ENCODE measurements around the gene PAK1. TPM values are rescaled to one million over a fixed set of nuclear protein-coding genes. Genes with fewer than 3 reads are reported as not detected.

PAK1 gene
- total and polyA plus RNA-seq, 2 of the 8 experiments (the other 6 are each of a cell fraction or from before 2014, with no cell fraction given): 87.7 to 151 TPM

DNA sequence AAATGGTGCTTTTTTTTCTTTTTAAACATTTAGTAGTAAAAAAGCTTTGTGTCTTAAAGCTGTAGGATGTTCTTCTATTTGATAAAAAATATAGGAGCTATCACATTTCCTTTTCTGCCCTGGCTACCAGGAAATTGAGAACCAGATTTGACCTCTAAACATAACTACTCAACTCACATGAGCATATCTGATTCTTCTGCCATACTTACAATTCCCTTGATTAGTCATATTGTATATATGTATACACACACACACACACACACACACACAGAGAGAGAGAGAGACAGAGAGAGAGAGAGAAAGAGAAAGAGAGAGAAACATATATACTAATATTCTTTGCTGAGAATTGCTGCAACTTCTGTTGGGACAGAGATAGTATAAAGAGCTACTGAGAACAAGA, 149.4 kb downstream of the PAK1 start:
- H3K4ac ChIP-seq (replicated peaks; ENCODE audit: insufficient read length, low read depth, low read length): no peak overlapping the region

More for the DNA sequence above, 149.4 kb downstream of the PAK1 start:
- H3K14ac ChIP-seq (ENCODE audit: insufficient read length): no peak overlapping the region
- no peak overlapping the region for H3K9ac ChIP-seq (replicated peaks in 1 of 4; ENCODE audit: extremely low read depth in 1 of 4, low read depth in 3 of 4, low read length in 3 of 4)
- no peaks in the 10 kb centered on the region for H3K9me3 ChIP-seq (ENCODE audit: insufficient read depth in 2 of 2, low read depth in 1 of 2, low read length in 1 of 2)
- no peak overlapping the region for H2AFZ ChIP-seq (ENCODE audit: low read length)
- no peak overlapping the region for H2AK5ac ChIP-seq (ENCODE audit: low read depth, low read length)
- no peak overlapping the region for H3K27ac ChIP-seq (ENCODE audit: low read depth, low read length)
- H2BK15ac ChIP-seq (ENCODE audit: low read length): no peak overlapping the region
- H4K91ac ChIP-seq (replicated peaks; ENCODE audit: insufficient read length, low read length): no peak overlapping the region
- no peak overlapping the region for H4K8ac ChIP-seq (ENCODE audit: extremely low read depth, insufficient read depth, low read length)
- no peak overlapping the region for H2BK120ac ChIP-seq (replicated peaks; ENCODE audit: low read depth, low read length)
- no peaks in the 10 kb centered on the region for H3K79me1 ChIP-seq (ENCODE audit: low read depth, low read length)
- no peak overlapping the region for H4K5ac ChIP-seq (ENCODE audit: insufficient read length, low read depth, low read length)
- H4K20me1 ChIP-seq (replicated peaks in 1 of 2; ENCODE audit: control insufficient read depth in 1 of 2, insufficient read depth in 2 of 2, low read length in 2 of 2): peaks cover 0 to 2% of the 10 kb centered on the region in 2 experiments
- H3K56ac ChIP-seq (replicated peaks; ENCODE audit: insufficient read length, low read depth, low read length): no peak overlapping the region
- no peak overlapping the region for H3K18ac ChIP-seq (ENCODE audit: extremely low read depth, low read length)
- TF ChIP-seq HDAC6 (IDR thresholded peaks at IDR 0.05; ENCODE audit: low read depth, low read length) (no peak), KDM1A (IDR thresholded peaks at IDR 0.05; ENCODE audit: borderline replicate concordance, low read length) (no peak), CBX8 (IDR thresholded peaks at IDR 0.05; ENCODE audit: borderline replicate concordance, low read depth, low read length) (no peak), TBP (IDR thresholded peaks at IDR 0.05; ENCODE audit: low read depth, low read length) (no peak), CBX5 (IDR thresholded peaks at IDR 0.05; ENCODE audit: low read depth, low read length) (no peak), CTBP2 (IDR thresholded peaks at IDR 0.05; ENCODE audit: borderline replicate concordance, insufficient read depth, insufficient read length, low read length) (no peak)
- TF ChIP-seq, protein P1, sequence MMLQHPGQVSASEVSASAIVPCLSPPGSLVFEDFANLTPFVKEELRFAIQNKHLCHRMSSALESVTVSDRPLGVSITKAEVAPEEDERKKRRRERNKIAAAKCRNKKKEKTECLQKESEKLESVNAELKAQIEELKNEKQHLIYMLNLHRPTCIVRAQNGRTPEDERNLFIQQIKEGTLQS (IDR thresholded peaks at IDR 0.05; ENCODE audit: insufficient read depth, low read depth, low read length): no peak
- TF ChIP-seq, protein P2, sequence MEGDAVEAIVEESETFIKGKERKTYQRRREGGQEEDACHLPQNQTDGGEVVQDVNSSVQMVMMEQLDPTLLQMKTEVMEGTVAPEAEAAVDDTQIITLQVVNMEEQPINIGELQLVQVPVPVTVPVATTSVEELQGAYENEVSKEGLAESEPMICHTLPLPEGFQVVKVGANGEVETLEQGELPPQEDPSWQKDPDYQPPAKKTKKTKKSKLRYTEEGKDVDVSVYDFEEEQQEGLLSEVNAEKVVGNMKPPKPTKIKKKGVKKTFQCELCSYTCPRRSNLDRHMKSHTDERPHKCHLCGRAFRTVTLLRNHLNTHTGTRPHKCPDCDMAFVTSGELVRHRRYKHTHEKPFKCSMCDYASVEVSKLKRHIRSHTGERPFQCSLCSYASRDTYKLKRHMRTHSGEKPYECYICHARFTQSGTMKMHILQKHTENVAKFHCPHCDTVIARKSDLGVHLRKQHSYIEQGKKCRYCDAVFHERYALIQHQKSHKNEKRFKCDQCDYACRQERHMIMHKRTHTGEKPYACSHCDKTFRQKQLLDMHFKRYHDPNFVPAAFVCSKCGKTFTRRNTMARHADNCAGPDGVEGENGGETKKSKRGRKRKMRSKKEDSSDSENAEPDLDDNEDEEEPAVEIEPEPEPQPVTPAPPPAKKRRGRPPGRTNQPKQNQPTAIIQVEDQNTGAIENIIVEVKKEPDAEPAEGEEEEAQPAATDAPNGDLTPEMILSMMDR (IDR thresholded peaks at IDR 0.05; ENCODE audit: control extremely low read depth in 1 of 3, insufficient read depth in 1 of 3, low read depth in 1 of 3, low read length in 3 of 3): no peak
- CTCF ChIA-PET (ENCODE audit: partially characterized antibody): interaction anchor here (0.6 to 0.9 kb wide), 5 partner anchors 10 to 277 kb away, joined by 3 to 4 read pairs (median 3); no protein-coding TSS in a partner anchor
- no peaks in the 10 kb centered on the region; a peak in 1 of 4 replicates for H3K79me2 ChIP-seq (ENCODE audit: control insufficient read depth in 1 of 2, insufficient read depth in 2 of 2, low read length in 2 of 2)
- no peaks in the 10 kb centered on the region for H3K23me2 ChIP-seq (ENCODE audit: low read depth, low read length)
- POLR2A ChIA-PET (ENCODE audit: partially characterized antibody): interaction anchor here (0.7 kb wide), 1 partner anchor 25 kb away, joined by 3 read pairs; no protein-coding TSS in a partner anchor
- H3K23ac ChIP-seq (ENCODE audit: insufficient read length): no peak overlapping the region
- H3K4me1 ChIP-seq (replicated peaks in 1 of 4; ENCODE audit: control insufficient read depth in 3 of 4, insufficient read depth in 4 of 4, low read length in 3 of 4): no peaks in the 10 kb centered on the region
- H2BK12ac ChIP-seq (ENCODE audit: low read depth, low read length): no peak overlapping the region
- FAIRE-seq (no peak), DNase-seq (ENCODE audit: low read depth in 1 of 2, low spot score in 2 of 2) (no peak)
- no peak overlapping the region for H3K4me3 ChIP-seq (ENCODE audit: extremely low read depth in 1 of 4, insufficient read depth in 2 of 4, low read depth in 3 of 4, low read length in 4 of 4)
- H2BK20ac ChIP-seq (ENCODE audit: low read length): no peak overlapping the region
- no peak overlapping the region for H2BK5ac ChIP-seq (ENCODE audit: low read depth, low read length)
- H3K4me2 ChIP-seq (ENCODE audit: insufficient read depth in 1 of 2, low read depth in 2 of 2, low read length in 2 of 2): no peak overlapping the region
- peaks cover 0 to 18% (median 6%) of the 10 kb centered on the region in 4 experiments for H3K36me3 ChIP-seq (ENCODE audit: control insufficient read depth in 2 of 4, insufficient read depth in 4 of 4, low read length in 3 of 4)
- no peaks in the 10 kb centered on the region for H3K27me3 ChIP-seq (replicated peaks in 1 of 4; ENCODE audit: control insufficient read depth in 3 of 4, extremely low read depth in 1 of 4, insufficient read depth in 3 of 4, low read length in 3 of 4)
